Upper lobe of left lung (tissue), 6 donors: ENCODE results near the gene ANKRD40. TPM values are rescaled to one million over a fixed set of nuclear protein-coding genes. Genes with fewer than 3 reads are reported as not detected.

Experiments used
- ATAC-seq, 2 donors: fragments of 200-7000 bp; cut with Tn5 transposase; one replicate each; pipeline ENCODE4 v1.9.1; 2022; ENCODE audit warnings: mild to moderate bottlenecking in 2 of 2, moderate library complexity in 2 of 2; ENCODE audit not compliant: low FRiP score in 2 of 2
- DNase-seq, 2 donors: peaks; one replicate each; pipeline ENCODE4 v3.0.0-alpha.2; 2019 to 2020
- H3K27ac ChIP-seq, 4 donors: fragments of 200-600 bp; sonication (generic); one replicate each; pipeline ENCODE4 v1.5.1; 2016 to 2019
- H3K27me3 ChIP-seq, 4 donors: fragments of 200-600 bp; sonication (generic); one replicate each; pipeline ENCODE4 v1.5.1; 2017 to 2019
- H3K36me3 ChIP-seq, 4 donors: fragments of 200-600 bp; sonication (generic); one replicate each; pipeline ENCODE4 v1.5.1; 2016 to 2019
- H3K4me1 ChIP-seq, 4 donors: fragments of 200-600 bp; sonication (generic); one replicate each; pipeline ENCODE4 v1.5.1; 2018 to 2019
- H3K4me3 ChIP-seq, 4 donors: fragments of 200-600 bp; sonication (generic); one replicate each; pipeline ENCODE4 v1.5.1; 2017 to 2019; ENCODE audit warnings: mild to moderate bottlenecking in 2 of 4, moderate library complexity in 1 of 4
- H3K9me3 ChIP-seq, 4 donors: fragments of 200-600 bp; sonication (generic); one replicate each; pipeline ENCODE4 v1.5.1; 2018 to 2019
- CTCF ChIP-seq, 6 experiments: fragments of 450-650 bp in 4 of 6; fragments of 200-600 bp in 2 of 6; sonication (generic) in 2 of 6; IDR thresholded peaks; one replicate each; pipeline ENCODE4 v1.5.1; 2016 to 2019; ENCODE audit warnings: antibody characterized with exemption in 6 of 6
- EP300 ChIP-seq, 4 donors: sonication (generic); formaldehyde crosslinking; IDR thresholded peaks; one replicate each; pipeline ENCODE4 v1.5.1; 2017; ENCODE audit warnings: antibody characterized with exemption in 4 of 4, control low read depth in 2 of 4
- POLR2A ChIP-seq, 4 donors: fragments of 450-650 bp; IDR thresholded peaks; one replicate each; pipeline ENCODE4 v1.5.1; 2016 to 2017; ENCODE audit warnings: antibody characterized with exemption in 4 of 4, mild to moderate bottlenecking in 2 of 4
- POLR2AphosphoS5 ChIP-seq, 2 donors: sonication (generic); formaldehyde crosslinking; IDR thresholded peaks; one replicate each; pipeline ENCODE4 v1.5.1; 2017; ENCODE audit warnings: antibody characterized with exemption in 2 of 2
- WGBS, 2 donors: methylation state at CpG; one replicate each; pipeline ENCODE4 v1.1.5; 2017 to 2018; 5-methylcytosine and 5-hydroxymethylcytosine counted together
- small RNA-seq, 4 donors: library from RNA; depleted of rRNA; stranded (forward); fragments of <200 nt; gene quantifications; one replicate each; pipeline ENCODE3, GENCODE V24; 2016
- total RNA-seq, 6 donors: library from RNA; depleted of rRNA in 4 of 6; stranded (reverse); fragments of >200 nt in 4 of 6; gene quantifications; one replicate each; pipeline versions ENCODE4 v1.1.0 to v1.2.1, GENCODE V29; 2016 to 2021
- donor health status: DM: no; HTN: no; CAD: no; lungs with moderate emphysema.
- donor health status: DM: no; HTN: yes; CAD: no; lungs with severe emphysema.

The ANKRD40 gene
- total RNA-seq, 6 donors from 2014 or later: 27.9 to 52.9 (median 43.7) TPM

GRCh38 chr17:50649042-50649908 lies 58.4 kb downstream of the ANKRD40 start:
- Histone ChIP-seq H3K9me3 (peaks cover 0 to 3% (median 0%) of the 10 kb centered on the region in 4 donors), H3K27ac (no peak overlapping the region), H3K36me3 (no peaks in the 10 kb centered on the region), H3K27me3 (no peaks in the 10 kb centered on the region), H3K4me1 (no peaks in the 10 kb centered on the region), H3K4me3 (no peak overlapping the region)
- DNase-seq (no peak), ATAC-seq (no peak)
- 78 to 84% methylated on average over 7 of the region's 7 CpGs for WGBS, 2 donors
- TF ChIP-seq CTCF (IDR thresholded peaks at IDR 0.05): no peak
- TF ChIP-seq EP300 (IDR thresholded peaks at IDR 0.05): no peak
- no peak for TF ChIP-seq POLR2A (IDR thresholded peaks at IDR 0.05)
- no peak for TF ChIP-seq POLR2AphosphoS5 (IDR thresholded peaks at IDR 0.05)

GRCh38 chr17:50647187-50647586 lies 60.5 kb downstream of the ANKRD40 start:
- Histone ChIP-seq H3K27ac (no peak overlapping the region), H3K9me3 (no peaks in the 10 kb centered on the region), H3K27me3 (no peaks in the 10 kb centered on the region), H3K4me1 (peaks cover 0 to 5% (median 1%) of the 10 kb centered on the region in 4 donors), H3K36me3 (no peaks in the 10 kb centered on the region), H3K4me3 (no peak overlapping the region)
- ATAC-seq (no peak), DNase-seq (no peak)
- TF ChIP-seq EP300 (IDR thresholded peaks at IDR 0.05) (no peak), POLR2AphosphoS5 (IDR thresholded peaks at IDR 0.05) (no peak), CTCF (IDR thresholded peaks at IDR 0.05) (no peak), POLR2A (IDR thresholded peaks at IDR 0.05) (no peak)
- 79 to 87% methylated on average over 2 of the region's 2 CpGs for WGBS, 2 donors

GRCh38 chr17:50645748-50646682 lies 61.7 kb downstream of the ANKRD40 start:
- Histone ChIP-seq H3K27me3 (no peaks in the 10 kb centered on the region), H3K36me3 (no peaks in the 10 kb centered on the region), H3K4me1 (peaks cover 10 to 16% (median 12%) of the 10 kb centered on the region in 4 donors), H3K9me3 (no peaks in the 10 kb centered on the region), H3K27ac (no peak overlapping the region), H3K4me3 (no peak overlapping the region)
- DNase-seq: no peak
- TF ChIP-seq POLR2A (IDR thresholded peaks at IDR 0.05) (no peak), POLR2AphosphoS5 (IDR thresholded peaks at IDR 0.05) (no peak)
- 95 to 96% methylated on average over 3 of the region's 3 CpGs for WGBS, 2 donors
- ATAC-seq: no peak

Small RNA genes lying within 50 kb of the gene (small RNA-seq; reads per million reads assigned to genes)
- 0 reads per million in 4 donors for gene RF00019

Other genes with a start within 250 kb of the ANKRD40 start
- under 1 TPM in 4 of 6 donors, not detected in 2; 0.13 to 0.30 (median 0.21) TPM for gene CHAD, start 239.0 kb downstream of the ANKRD40 start, total RNA-seq
- gene RSAD1, start 229.1 kb downstream of the ANKRD40 start, total RNA-seq: 10 to 100 TPM; 26.8 to 47.3 (median 34.9) TPM
- gene MYCBPAP, start 199.5 kb downstream of the ANKRD40 start, total RNA-seq: 10 to 100 TPM in 1 of 6 donors, 1 to 10 TPM in 5; 1.0 to 14.7 (median 4.2) TPM
- 10 to 100 TPM in 1 of 6 donors, 1 to 10 TPM in 2, under 1 TPM in 2, not detected in 1; 0.74 to 14.4 (median 1.2) TPM for gene EPN3, start 175.2 kb downstream of the ANKRD40 start, total RNA-seq
- 100 to 1,000 TPM in 2 of 6 donors, 10 to 100 TPM in 4; 32.9 to 111 (median 46.4) TPM for gene SPATA20, start 160.7 kb downstream of the ANKRD40 start, total RNA-seq
- gene CACNA1G, start 147.2 kb downstream of the ANKRD40 start, total RNA-seq: under 1 TPM in 4 of 6 donors, not detected in 2; under 0.01 to 0.37 (median 0.11) TPM
- 100 to 1,000 TPM in 1 of 6 donors, 10 to 100 TPM in 5; 34.2 to 268 (median 57.7) TPM for gene ABCC3, start 73.0 kb downstream of the ANKRD40 start, total RNA-seq
- 100 to 1,000 TPM in 2 of 6 donors, 10 to 100 TPM in 4; 38.2 to 625 (median 91.4) TPM for gene LUC7L3, start 11.7 kb upstream of the ANKRD40 start, total RNA-seq
- gene ANKRD40CL, start 59.6 kb upstream of the ANKRD40 start, total RNA-seq: not detected
- under 1 TPM in 1 of 6 donors, not detected in 5; 0.23 TPM for gene WFIKKN2, start 127.7 kb upstream of the ANKRD40 start, total RNA-seq
- gene TOB1, start 158.4 kb upstream of the ANKRD40 start, total RNA-seq: 10 to 100 TPM; 16.0 to 98.5 (median 53.5) TPM